ENCODE measurements around the gene SF3B3.

DNA sequence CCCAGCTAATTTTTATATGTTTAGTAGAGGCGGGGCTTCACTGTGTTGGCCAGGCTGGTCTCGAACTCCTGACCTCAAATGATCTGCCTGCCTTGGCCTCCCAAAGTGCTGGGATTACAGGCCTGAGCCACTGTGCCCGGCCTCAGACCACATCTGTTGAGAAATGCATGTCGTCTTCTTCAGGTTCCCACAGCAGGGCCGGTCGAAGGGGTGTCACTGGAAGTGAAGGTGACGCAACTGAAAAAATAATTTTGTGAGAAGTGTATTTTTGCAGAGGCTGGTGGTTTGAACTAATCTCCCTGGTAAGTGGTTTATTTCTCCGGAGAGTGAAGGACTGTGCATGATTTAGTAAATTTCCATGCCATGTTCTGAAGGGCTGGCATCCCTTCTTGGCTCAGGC is 89.3 kb downstream of the SF3B3 start:
- no peak for TF ChIP-seq CTCF (conservative IDR thresholded peaks at IDR 0.05 in 1 of 2, IDR thresholded peaks at IDR 0.05 in 1 of 2; ENCODE audit: low read depth in 1 of 2, low read length in 2 of 2)
- TF ChIP-seq EZH2 (IDR thresholded peaks at IDR 0.05; ENCODE audit: low read length, missing control alignments), result no peak
